IMR-90 (cell line): ENCODE measurements around the gene FMN2. TPM values are rescaled to one million over a fixed set of nuclear protein-coding genes. Genes with fewer than 3 reads are reported as not detected.

Experiments
- ATAC-seq: fragments of 200-7000 bp; cut with Tn5 transposase; 2 replicates; pipeline ENCODE4 v1.9.1; 2020; ENCODE audit warnings: low read depth, mild to moderate bottlenecking, moderate library complexity
- BruUV-seq: library from RNA; stranded (reverse); fragments of 400-500 nt; replicated peaks from 2 replicates; lab custom pipeline; 2021; lab: Mats Ljungman, UMichigan
- CTCF ChIA-PET: fragments of 300-600 bp; formaldehyde crosslinking; extraction: SDS; loops from one replicate; lab custom pipeline; 2021; ENCODE audit warnings: antibody characterized with exemption; lab: Yijun Ruan, JAX
- POLR2A ChIA-PET: fragments of 300-600 bp; sonication (Branson Sonifier 250); formaldehyde crosslinking; loops from one replicate; lab custom pipeline; 2022; ENCODE audit warnings: antibody characterized with exemption; ENCODE audit not compliant: unreplicated experiment; lab: Charles Lee
- DNase-seq: peaks from one replicate; pipeline ENCODE4 v3.0.0; 2013
- H2AFZ ChIP-seq: replicated peaks from 2 replicates; pipeline ENCODE3; 2013; ENCODE audit warnings: low read length, mild to moderate bottlenecking; ENCODE audit not compliant: poor library complexity
- H2AK5ac ChIP-seq: 2 replicates; pipeline ENCODE4 v1.6.1; 2013; ENCODE audit warnings: low read depth, low read length, inconsistent platforms
- H2AK9ac ChIP-seq: replicated peaks from 2 replicates; pipeline ENCODE3; 2013; ENCODE audit warnings: mild to moderate bottlenecking, low read depth, low read length, moderate library complexity; ENCODE audit not compliant: poor library complexity
- H2BK120ac ChIP-seq: 2 replicates; pipeline ENCODE4 v1.6.1; 2013; ENCODE audit warnings: low read depth, low read length, inconsistent platforms
- H2BK15ac ChIP-seq: 3 replicates; pipeline ENCODE4 v1.6.1; 2013; ENCODE audit warnings: low read depth, low read length, inconsistent platforms
- H2BK20ac ChIP-seq: 2 replicates; pipeline ENCODE4 v1.6.1; 2013; ENCODE audit warnings: low read depth, mild to moderate bottlenecking, inconsistent platforms, low read length, moderate library complexity
- H2BK5ac ChIP-seq: 2 replicates; pipeline ENCODE4 v1.6.1; 2013; ENCODE audit warnings: mild to moderate bottlenecking, low read depth, low read length, inconsistent platforms; ENCODE audit not compliant: poor library complexity, severe bottlenecking
- H3K14ac ChIP-seq: replicated peaks from 2 replicates; pipeline ENCODE4 v1.6.1; 2013; ENCODE audit warnings: low read depth, low read length, inconsistent platforms
- H3K18ac ChIP-seq: 2 replicates; pipeline ENCODE4 v1.6.1; 2013; ENCODE audit warnings: low read depth, low read length, control low read depth
- H3K23ac ChIP-seq: 2 replicates; pipeline ENCODE4 v1.6.1; 2013; ENCODE audit warnings: low read depth, low read length, inconsistent platforms
- H3K27ac ChIP-seq: 2 replicates; pipeline ENCODE4 v1.5.1; 2013; ENCODE audit warnings: mild to moderate bottlenecking, control low read depth, low read length; ENCODE audit not compliant: insufficient read depth
- H3K27me3 ChIP-seq: 2 replicates; pipeline ENCODE4 v1.6.1; 2013; ENCODE audit warnings: low read length; ENCODE audit not compliant: control insufficient read depth, insufficient read depth
- H3K36me3 ChIP-seq: 2 replicates; pipeline ENCODE4 v1.6.1; 2013; ENCODE audit warnings: low read length, mixed read lengths; ENCODE audit not compliant: control insufficient read depth, insufficient read depth
- H3K4ac ChIP-seq: 2 replicates; pipeline ENCODE4 v1.6.1; 2013; ENCODE audit warnings: low read depth, low read length, inconsistent platforms
- H3K4me1 ChIP-seq: 2 replicates; pipeline ENCODE4 v1.6.1; 2013; ENCODE audit warnings: low read length, mixed read lengths; ENCODE audit not compliant: control insufficient read depth, insufficient read depth
- H3K4me2 ChIP-seq: 2 replicates; pipeline ENCODE4 v1.6.1; 2013; ENCODE audit warnings: low read depth, mild to moderate bottlenecking, control low read depth, low read length, moderate library complexity
- H3K4me3 ChIP-seq: 2 replicates; pipeline ENCODE4 v1.5.1; 2013; ENCODE audit warnings: low read depth, mild to moderate bottlenecking, control low read depth, low read length, moderate library complexity; ENCODE audit not compliant: insufficient read depth
- H3K56ac ChIP-seq: 2 replicates; pipeline ENCODE4 v1.6.1; 2013; ENCODE audit warnings: low read length, inconsistent platforms; ENCODE audit not compliant: insufficient read depth; ENCODE audit errors: extremely low read depth
- H3K79me1 ChIP-seq, 2 experiments: 2 replicates each; pipeline ENCODE4 v1.6.1; 2013; ENCODE audit warnings: low read length in 2 of 2, inconsistent platforms in 1 of 2, low read depth in 1 of 2
- H3K9ac ChIP-seq: 2 replicates; pipeline ENCODE4 v1.6.1; 2013; ENCODE audit warnings: low read depth, low read length, control low read depth
- H3K9me1 ChIP-seq: 2 replicates; pipeline ENCODE4 v1.6.1; 2013; ENCODE audit warnings: low read length, inconsistent platforms; ENCODE audit not compliant: insufficient read depth
- H3K9me3 ChIP-seq: 2 replicates; pipeline ENCODE4 v1.6.1; 2013; ENCODE audit warnings: low read length; ENCODE audit not compliant: control insufficient read depth, insufficient read depth
- H4K20me1 ChIP-seq: 2 replicates; pipeline ENCODE4 v1.6.1; 2013; ENCODE audit warnings: low read length, inconsistent platforms; ENCODE audit not compliant: insufficient read depth
- H4K5ac ChIP-seq: 2 replicates; pipeline ENCODE4 v1.6.1; 2013; ENCODE audit warnings: mild to moderate bottlenecking, low read depth, low read length, control low read depth
- H4K8ac ChIP-seq, 2 experiments: 2 replicates each; pipeline ENCODE4 v1.6.1; 2013; ENCODE audit warnings: low read depth in 2 of 2, low read length in 2 of 2, control low read depth in 1 of 2, inconsistent platforms in 1 of 2
- H4K91ac ChIP-seq: 2 replicates; pipeline ENCODE4 v1.6.1; 2013; ENCODE audit warnings: low read depth, low read length, inconsistent platforms; ENCODE audit not compliant: insufficient read depth
- CEBPB ChIP-seq: IDR thresholded peaks from 2 replicates; pipeline ENCODE4 v1.6.1; 2012; ENCODE audit warnings: low read depth, low read length, improper control_type of control experiment
- CHD1 ChIP-seq: IDR thresholded peaks from 2 replicates; pipeline ENCODE4 v1.6.1; 2012; ENCODE audit warnings: low read depth, low read length, improper control_type of control experiment
- NFE2L2 ChIP-seq: fragments of 150-350 bp; IDR thresholded peaks from 2 replicates; pipeline ENCODE4 v1.6.1; 2016; ENCODE audit warnings: low read depth, mild to moderate bottlenecking, low read length
- POLR2A ChIP-seq: IDR thresholded peaks from 2 replicates; pipeline ENCODE4 v1.6.1; 2012; ENCODE audit warnings: mild to moderate bottlenecking, low read depth, low read length
- RAD21 ChIP-seq: IDR thresholded peaks from 2 replicates; pipeline ENCODE4 v1.6.1; 2012; ENCODE audit warnings: low read length, improper control_type of control experiment
- RCOR1 ChIP-seq: IDR thresholded peaks from 2 replicates; pipeline ENCODE4 v1.6.1; 2012; ENCODE audit warnings: mild to moderate bottlenecking, low read length, improper control_type of control experiment; ENCODE audit not compliant: insufficient replicate concordance
- WGBS, 2 experiments: methylation state at CpG; one replicate each; pipeline versions ENCODE4 v1.1.5 to v1.1.7; 2013; ENCODE audit warnings: missing lambda C conversion rate in 2 of 2; ENCODE audit not compliant: insufficient read length in 1 of 2; ENCODE audit errors: extremely low coverage in 2 of 2; 5-methylcytosine and 5-hydroxymethylcytosine counted together
- dilution Hi-C: fragments of 300-500 bp; cut with HindIII; formaldehyde crosslinking; loops from one replicate; pipeline ENCODE4 v1.14.3; 2018; ENCODE audit warnings: low sequenced_read_pairs; ENCODE audit not compliant: unreplicated experiment
- in situ Hi-C: fragments of 300-500 bp; cut with MboI; formaldehyde crosslinking; loops from 3 replicates; pipeline ENCODE4 v1.14.3; 2019; ENCODE audit warnings: low sequenced_read_pairs, inconsistent platforms, mixed read lengths
- intact Hi-C: fragments of 100-400 bp; cut with micrococcal nuclease; formaldehyde crosslinking; loops from 2 replicates; pipeline ENCODE4 v1.10.0; 2022
- polyA plus RNA-seq, 3 experiments: library from polyadenylated mRNA; depleted of rRNA; stranded (reverse); fragments of >200 nt; gene quantifications; 2 replicates each; pipeline ENCODE4 v1.2.3, GENCODE V29; 2012; ENCODE audit warnings: low replicate concordance in 1 of 3
- total RNA-seq: library from RNA; depleted of rRNA; stranded (reverse); fragments of >200 nt; gene quantifications from 2 replicates; pipeline ENCODE4 v1.2.3, GENCODE V29; 2012
- TF ChIP-seq, protein P1 (sequence below): fragments of 150-350 bp; IDR thresholded peaks from 2 replicates; pipeline ENCODE4 v1.6.1; 2016; ENCODE audit warnings: low read depth, mild to moderate bottlenecking, low read length, moderate library complexity, borderline replicate concordance

Gene FMN2
- total and polyA plus RNA-seq, 2 of the 4 experiments (the other 2 are of a cell fraction), result 29.0 to 35.8 TPM

GRCh38 chr1:240134113-240134512, 42.4 kb downstream of the FMN2 start:
- Histone ChIP-seq H3K9me3 (no peaks in the 10 kb centered on the region), H3K4me1 (peaks cover 3% of the 10 kb centered on the region), H4K8ac (no peak overlapping the region), H3K9ac (no peak overlapping the region), H3K9me1 (peaks cover 14% of the 10 kb centered on the region), H4K20me1 (0 out of 2 replicates have a peak, but pooled peaks cover 8% of the 10 kb centered on the region), H3K4me2 (no peak overlapping the region), H3K23ac (no peak overlapping the region), H3K79me1 (peaks cover 25 to 50% of the 10 kb centered on the region in 2 experiments), H2AK5ac (no peak overlapping the region), H3K27me3 (no peaks in the 10 kb centered on the region), H2BK15ac (no peak overlapping the region), H3K36me3 (no peaks in the 10 kb centered on the region), H2BK5ac (no peak overlapping the region), H2BK120ac (no peak overlapping the region), H2BK20ac (no peak overlapping the region), H2AK9ac (no peak overlapping the region), H3K4me3 (no peak overlapping the region), H4K91ac (no peak overlapping the region), H3K56ac (no peak overlapping the region), H3K14ac (no peak overlapping the region), H4K5ac (no peak overlapping the region), H3K18ac (no peak overlapping the region), H2AFZ (no peak overlapping the region), H3K27ac (no peak overlapping the region), H3K4ac (no peak overlapping the region)
- WGBS, 2 experiments, result no CpG with 5 or more reads among the region's 1 CpG
- TF ChIP-seq RAD21 (no peak), CHD1 (no peak), RCOR1 (no peak), POLR2A (no peak), NFE2L2 (no peak), CEBPB (no peak)
- TF ChIP-seq, protein P1, sequence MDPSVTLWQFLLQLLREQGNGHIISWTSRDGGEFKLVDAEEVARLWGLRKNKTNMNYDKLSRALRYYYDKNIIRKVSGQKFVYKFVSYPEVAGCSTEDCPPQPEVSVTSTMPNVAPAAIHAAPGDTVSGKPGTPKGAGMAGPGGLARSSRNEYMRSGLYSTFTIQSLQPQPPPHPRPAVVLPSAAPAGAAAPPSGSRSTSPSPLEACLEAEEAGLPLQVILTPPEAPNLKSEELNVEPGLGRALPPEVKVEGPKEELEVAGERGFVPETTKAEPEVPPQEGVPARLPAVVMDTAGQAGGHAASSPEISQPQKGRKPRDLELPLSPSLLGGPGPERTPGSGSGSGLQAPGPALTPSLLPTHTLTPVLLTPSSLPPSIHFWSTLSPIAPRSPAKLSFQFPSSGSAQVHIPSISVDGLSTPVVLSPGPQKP, result no peak
- DNase-seq (no peak), ATAC-seq (no peak)
- BruUV-seq, result no TSS peak
- intact Hi-C loops (no loop called here), dilution Hi-C loops (no loop called here), in situ Hi-C loops (no loop called here)
- ChIA-PET CTCF (no interaction called here), POLR2A (no interaction called here)
